Left ventricle myocardium superior (tissue), 1 donor: ENCODE measurements around the gene CPB2. TPM values are rescaled to one million over a fixed set of nuclear protein-coding genes. Genes with fewer than 3 reads are reported as not detected.

Experiments used
- ATAC-seq: fragments of 200-7000 bp; cut with Tn5 transposase; one replicate; pipeline ENCODE4 v1.9.1; 2020; ENCODE audit warnings: mild to moderate bottlenecking, moderate library complexity
- DNase-seq: peaks from one replicate; pipeline ENCODE4 v3.0.0-alpha.2; 2020
- intact Hi-C: fragments of 100-400 bp; cut with micrococcal nuclease; formaldehyde crosslinking; loops from one replicate; pipeline ENCODE4 v1.11.0; 2022
- total RNA-seq: library from RNA; stranded (reverse); fragmentation: NEBNext Ultra II Directional; extraction: Animal tissue kit (Norgen Biotek cat#: 25700); gene quantifications from one replicate; pipeline ENCODE4 v1.2.1, GENCODE V29; 2021
- donor health status: DM: no; HTN: yes; CAD: no; lungs with severe emphysema.

CPB2 gene
- total RNA-seq, 1 donor from 2014 or later = not detected

GRCh38 chr13:46106839-46107371 is 2.1 kb upstream of the CPB2 start:
- ATAC-seq (no peak), DNase-seq (no peak)
- intact Hi-C loops = no loop called here

- DNase-seq (no peak), ATAC-seq (no peak)
- intact Hi-C loops = no loop called here
Observed at GRCh38 chr13:46103037-46103436, 1.8 kb downstream of the CPB2 start.

- no peak for DNase-seq
- ATAC-seq = no peak
- intact Hi-C loops = no loop called here
Observed at GRCh38 chr13:46102255-46102605, 2.6 kb downstream of the CPB2 start.

- intact Hi-C loops = no loop called here
- ATAC-seq = no peak
- DNase-seq = no peak
Observed at GRCh38 chr13:46101484-46102254, 3.2 kb downstream of the CPB2 start.

GRCh38 chr13:46101002-46101401 is 3.8 kb downstream of the CPB2 start:
- ATAC-seq (no peak), DNase-seq (no peak)
- intact Hi-C loops = no loop called here

GRCh38 chr13:46100191-46100815 is 4.5 kb downstream of the CPB2 start:
- ATAC-seq = no peak
- DNase-seq = no peak
- intact Hi-C loops = no loop called here

GRCh38 chr13:46097663-46098062 is 7.2 kb downstream of the CPB2 start:
- intact Hi-C loops = no loop called here
- ATAC-seq = no peak
- no peak for DNase-seq

- DNase-seq (no peak), ATAC-seq (no peak)
- intact Hi-C loops = no loop called here
Observed at GRCh38 chr13:46097015-46097414, 7.8 kb downstream of the CPB2 start.

GRCh38 chr13:46094478-46094877 is 10.4 kb downstream of the CPB2 start:
- ATAC-seq (no peak), DNase-seq (no peak)
- intact Hi-C loops = no loop called here

GRCh38 chr13:46088821-46089562 is 15.8 kb downstream of the CPB2 start:
- ATAC-seq (no peak), DNase-seq (no peak)
- intact Hi-C loops = no loop called here

- intact Hi-C loops = no loop called here
- no peak for DNase-seq
- ATAC-seq = no peak
Observed at GRCh38 chr13:46087481-46087880, 17.4 kb downstream of the CPB2 start.

GRCh38 chr13:46086985-46087384 is 17.8 kb downstream of the CPB2 start:
- no peak for DNase-seq
- intact Hi-C loops = no loop called here
- ATAC-seq = no peak

GRCh38 chr13:46086421-46086922 is 18.4 kb downstream of the CPB2 start:
- intact Hi-C loops = no loop called here
- ATAC-seq (no peak), DNase-seq (no peak)

GRCh38 chr13:46085737-46086136 is 19.1 kb downstream of the CPB2 start:
- ATAC-seq (no peak), DNase-seq (no peak)
- intact Hi-C loops = no loop called here

GRCh38 chr13:46082324-46082723 is 22.5 kb downstream of the CPB2 start:
- ATAC-seq (no peak), DNase-seq (no peak)
- intact Hi-C loops = no loop called here

- intact Hi-C loops = no loop called here
- no peak for DNase-seq
- no peak for ATAC-seq
Observed at GRCh38 chr13:46079770-46080169, 25.1 kb downstream of the CPB2 start.

- intact Hi-C loops = no loop called here
- no peak for ATAC-seq
Observed at GRCh38 chr13:46077265-46077664, 27.6 kb downstream of the CPB2 start.

GRCh38 chr13:46076827-46077226 is 28.0 kb downstream of the CPB2 start:
- ATAC-seq (no peak), DNase-seq (no peak)
- intact Hi-C loops = no loop called here

More at GRCh38 chr13:46077265-46077664, 27.6 kb downstream of the CPB2 start:
- no peak for DNase-seq

GRCh38 chr13:46075811-46076210 is 29.0 kb downstream of the CPB2 start:
- intact Hi-C loops = no loop called here
- DNase-seq = no peak
- no peak for ATAC-seq
